Measurements from ENCODE around the gene PLCL2.

- TF ChIP-seq, protein P1, sequence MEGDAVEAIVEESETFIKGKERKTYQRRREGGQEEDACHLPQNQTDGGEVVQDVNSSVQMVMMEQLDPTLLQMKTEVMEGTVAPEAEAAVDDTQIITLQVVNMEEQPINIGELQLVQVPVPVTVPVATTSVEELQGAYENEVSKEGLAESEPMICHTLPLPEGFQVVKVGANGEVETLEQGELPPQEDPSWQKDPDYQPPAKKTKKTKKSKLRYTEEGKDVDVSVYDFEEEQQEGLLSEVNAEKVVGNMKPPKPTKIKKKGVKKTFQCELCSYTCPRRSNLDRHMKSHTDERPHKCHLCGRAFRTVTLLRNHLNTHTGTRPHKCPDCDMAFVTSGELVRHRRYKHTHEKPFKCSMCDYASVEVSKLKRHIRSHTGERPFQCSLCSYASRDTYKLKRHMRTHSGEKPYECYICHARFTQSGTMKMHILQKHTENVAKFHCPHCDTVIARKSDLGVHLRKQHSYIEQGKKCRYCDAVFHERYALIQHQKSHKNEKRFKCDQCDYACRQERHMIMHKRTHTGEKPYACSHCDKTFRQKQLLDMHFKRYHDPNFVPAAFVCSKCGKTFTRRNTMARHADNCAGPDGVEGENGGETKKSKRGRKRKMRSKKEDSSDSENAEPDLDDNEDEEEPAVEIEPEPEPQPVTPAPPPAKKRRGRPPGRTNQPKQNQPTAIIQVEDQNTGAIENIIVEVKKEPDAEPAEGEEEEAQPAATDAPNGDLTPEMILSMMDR (IDR thresholded peaks at IDR 0.05) = no peak
- TF ChIP-seq POLR2A (IDR thresholded peaks at IDR 0.05; ENCODE audit: low read depth) = no peak
- no peak for TF ChIP-seq EP300 (IDR thresholded peaks at IDR 0.05)
- TF ChIP-seq POLR2AphosphoS5 (IDR thresholded peaks at IDR 0.05) = no peak
Measured at GRCh38 chr3:16998236-16998923, 113.6 kb downstream of the PLCL2 start.

Measured in esophagus muscularis mucosa (tissue), 4 donors.